A673 (cell line): Measurements from ENCODE around the gene NAGS. TPM values are rescaled to one million over a fixed set of nuclear protein-coding genes. Genes with fewer than 3 reads are reported as not detected.

Experiments
- BruUV-seq: library from RNA; stranded (reverse); fragments of 400-500 nt; replicated peaks from 2 replicates; lab custom pipeline; 2021; lab: Mats Ljungman, UMichigan
- CTCF ChIA-PET: fragments of 300-600 bp; sonication (Branson Sonifier 250); formaldehyde crosslinking; loops from one replicate; lab custom pipeline; 2022; ENCODE audit warnings: antibody characterized with exemption; lab: Charles Lee
- POLR2A ChIA-PET: fragments of 300-600 bp; sonication (Branson Sonifier 250); formaldehyde crosslinking; loops from one replicate; lab custom pipeline; 2022; ENCODE audit warnings: antibody characterized with exemption; ENCODE audit not compliant: low non-redundant PET; lab: Charles Lee
- DNase-seq: peaks from one replicate; pipeline ENCODE4 v3.0.0-alpha.2; 2015; ENCODE audit warnings: low spot score
- H3K27ac ChIP-seq: fragments of 200-600 bp; sonication (generic); 2 replicates; pipeline ENCODE4 v1.5.1; 2016; ENCODE audit warnings: mixed run types, low read depth, mild to moderate bottlenecking, mixed read lengths, antibody characterized with exemption, low read length; ENCODE audit not compliant: poor library complexity, severe bottlenecking
- H3K27me3 ChIP-seq: fragments of 200-600 bp; sonication (generic); replicated peaks from 2 replicates; pipeline ENCODE4 v1.6.1; 2017; ENCODE audit warnings: mixed run types, low read depth, mild to moderate bottlenecking, mixed read lengths, antibody characterized with exemption, low read length; ENCODE audit not compliant: insufficient read depth, poor library complexity
- H3K36me3 ChIP-seq: fragments of 200-600 bp; sonication (generic); 2 replicates; pipeline ENCODE4 v1.6.1; 2016; ENCODE audit warnings: mixed run types, mild to moderate bottlenecking, mixed read lengths, antibody characterized with exemption, low read length; ENCODE audit not compliant: insufficient read depth, poor library complexity, severe bottlenecking
- H3K4me1 ChIP-seq: fragments of 200-600 bp; sonication (generic); 2 replicates; pipeline ENCODE4 v1.6.1; 2017; ENCODE audit warnings: mixed run types, mild to moderate bottlenecking, mixed read lengths, antibody characterized with exemption, low read length; ENCODE audit not compliant: insufficient read depth, poor library complexity, severe bottlenecking
- H3K4me3 ChIP-seq: fragments of 200-600 bp; sonication (generic); 2 replicates; pipeline ENCODE4 v1.5.1; 2016; ENCODE audit warnings: low read depth, mixed run types, mild to moderate bottlenecking, mixed read lengths, low read length; ENCODE audit not compliant: poor library complexity, severe bottlenecking
- H3K9me3 ChIP-seq: fragments of 200-600 bp; sonication (generic); 2 replicates; pipeline ENCODE4 v1.6.1; 2016; ENCODE audit warnings: mixed run types, low read depth, mild to moderate bottlenecking, mixed read lengths, antibody characterized with exemption, low read length; ENCODE audit not compliant: poor library complexity, severe bottlenecking
- CTCF ChIP-seq: fragments of 300-800, 200-600 bp; sonication (generic); conservative IDR thresholded peaks from 2 replicates; pipeline ENCODE4 v1.5.1; 2017; ENCODE audit warnings: low read depth, mild to moderate bottlenecking, antibody characterized with exemption, low read length, moderate library complexity, mixed read lengths
- EZH2 ChIP-seq: fragments of 200-600 bp; sonication (generic); IDR thresholded peaks from 2 replicates; pipeline ENCODE4 v1.6.1; 2017; ENCODE audit warnings: borderline replicate concordance, low read depth, mild to moderate bottlenecking, mixed read lengths, antibody characterized with exemption, low read length; ENCODE audit not compliant: poor library complexity, severe bottlenecking
- intact Hi-C: fragments of 100-400 bp; cut with micrococcal nuclease; formaldehyde crosslinking; loops from one replicate; pipeline ENCODE4 v1.10.0; 2022; ENCODE audit not compliant: unreplicated experiment
- total RNA-seq: library from RNA; stranded (reverse); gene quantifications from 2 replicates; pipeline ENCODE4 v1.2.3, GENCODE V29; 2021

NAGS gene
- total RNA-seq, 1 experiment from 2014 or later = 0.24 TPM

- no peaks in the 10 kb centered on the region for H3K27me3 ChIP-seq
- no TSS peak for BruUV-seq
- intact Hi-C loops = no loop called here
- no peak overlapping the region for H3K4me3 ChIP-seq
- no peaks in the 10 kb centered on the region for H3K9me3 ChIP-seq
- ChIA-PET CTCF (no interaction called here), POLR2A (no interaction called here)
- TF ChIP-seq EZH2 = no peak
- no peak for TF ChIP-seq CTCF
- no peaks in the 10 kb centered on the region for H3K36me3 ChIP-seq
- no peak overlapping the region for H3K27ac ChIP-seq
- DNase-seq = no peak
- no peaks in the 10 kb centered on the region for H3K4me1 ChIP-seq
Measured at GRCh38 chr17:43979011-43979410, 25.4 kb upstream of the NAGS start.

GRCh38 chr17:43979671-43980070, 24.8 kb upstream of the NAGS start:
- Histone ChIP-seq H3K9me3 (no peaks in the 10 kb centered on the region), H3K4me3 (no peak overlapping the region), H3K36me3 (no peaks in the 10 kb centered on the region), H3K27me3 (no peaks in the 10 kb centered on the region), H3K27ac (no peak overlapping the region), H3K4me1 (no peaks in the 10 kb centered on the region)
- no peak for DNase-seq
- intact Hi-C loops = no loop called here
- BruUV-seq = no TSS peak
- CTCF ChIA-PET = interaction anchor here (0.7 kb wide), 1 partner anchor 123 kb away, joined by 6 read pairs; no protein-coding TSS in a partner anchor
- POLR2A ChIA-PET = no interaction called here
- TF ChIP-seq CTCF (no peak), EZH2 (no peak)

GRCh38 chr17:43982171-43982570, 22.3 kb upstream of the NAGS start:
- POLR2A ChIA-PET = no interaction called here
- Histone ChIP-seq H3K4me1 (no peaks in the 10 kb centered on the region), H3K36me3 (no peaks in the 10 kb centered on the region), H3K9me3 (no peaks in the 10 kb centered on the region), H3K27me3 (no peaks in the 10 kb centered on the region), H3K4me3 (no peak overlapping the region), H3K27ac (no peak overlapping the region)
- TF ChIP-seq CTCF (no peak), EZH2 (no peak)
- CTCF ChIA-PET = interaction anchor here (0.6 kb wide), 2 partner anchors 11 to 136 kb away, joined by 3 to 5 read pairs; no protein-coding TSS in a partner anchor
- DNase-seq = no peak
- intact Hi-C loops = no loop called here
- BruUV-seq = no TSS peak
